Ovary (tissue), 3 donors: ENCODE measurements around the gene IL1RAP.

Experiments used
- EP300 ChIP-seq: sonication (generic); formaldehyde crosslinking; IDR thresholded peaks from one replicate; pipeline ENCODE4 v1.6.1; 2017; ENCODE audit warnings: antibody characterized with exemption
- POLR2A ChIP-seq: fragments of 450-650 bp; IDR thresholded peaks from one replicate; pipeline ENCODE4 v1.6.1; 2017; ENCODE audit warnings: antibody characterized with exemption, mild to moderate bottlenecking, moderate library complexity
- TF ChIP-seq, protein P1 (sequence below), 3 donors: fragments of 450-650 bp in 2 of 3; fragments of 200-600 bp in 1 of 3; IDR thresholded peaks; one replicate each; pipeline versions ENCODE4 v1.5.1 to v1.8.0; 2016 to 2022; ENCODE audit warnings: antibody characterized with exemption in 3 of 3, mild to moderate bottlenecking in 1 of 3
- donor health status: DM: no; HTN: no; CAD: no.

- TF ChIP-seq, protein P1, sequence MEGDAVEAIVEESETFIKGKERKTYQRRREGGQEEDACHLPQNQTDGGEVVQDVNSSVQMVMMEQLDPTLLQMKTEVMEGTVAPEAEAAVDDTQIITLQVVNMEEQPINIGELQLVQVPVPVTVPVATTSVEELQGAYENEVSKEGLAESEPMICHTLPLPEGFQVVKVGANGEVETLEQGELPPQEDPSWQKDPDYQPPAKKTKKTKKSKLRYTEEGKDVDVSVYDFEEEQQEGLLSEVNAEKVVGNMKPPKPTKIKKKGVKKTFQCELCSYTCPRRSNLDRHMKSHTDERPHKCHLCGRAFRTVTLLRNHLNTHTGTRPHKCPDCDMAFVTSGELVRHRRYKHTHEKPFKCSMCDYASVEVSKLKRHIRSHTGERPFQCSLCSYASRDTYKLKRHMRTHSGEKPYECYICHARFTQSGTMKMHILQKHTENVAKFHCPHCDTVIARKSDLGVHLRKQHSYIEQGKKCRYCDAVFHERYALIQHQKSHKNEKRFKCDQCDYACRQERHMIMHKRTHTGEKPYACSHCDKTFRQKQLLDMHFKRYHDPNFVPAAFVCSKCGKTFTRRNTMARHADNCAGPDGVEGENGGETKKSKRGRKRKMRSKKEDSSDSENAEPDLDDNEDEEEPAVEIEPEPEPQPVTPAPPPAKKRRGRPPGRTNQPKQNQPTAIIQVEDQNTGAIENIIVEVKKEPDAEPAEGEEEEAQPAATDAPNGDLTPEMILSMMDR (IDR thresholded peaks at IDR 0.05): no peak
- TF ChIP-seq POLR2A (no peak), EP300 (no peak)
Measured at GRCh38 chr3:190580417-190580816, 66.5 kb downstream of the IL1RAP start.
